ENCODE results near the gene LMAN1L. TPM values are rescaled to one million over a fixed set of nuclear protein-coding genes. Genes with fewer than 3 reads are reported as not detected.

Gene LMAN1L
- total RNA-seq, 1 donor, result not detected

- DNase-seq (ENCODE audit: low read depth), result no peak
These were observed 25.0 kb downstream of the LMAN1L start for GRCh38 chr15:74837482-74838136.

GRCh38 chr15:74838137-74838516, 25.5 kb downstream of the LMAN1L start:
- H3K4me3 ChIP-seq (ENCODE audit: low read depth, low read length), result no peak overlapping the region
- TF ChIP-seq CTCF (IDR thresholded peaks at IDR 0.05; ENCODE audit: insufficient read depth, low read depth, low read length), result no peak
- no peak for DNase-seq (ENCODE audit: low read depth)

More at GRCh38 chr15:74837482-74838136, 25.0 kb downstream of the LMAN1L start:
- TF ChIP-seq CTCF (IDR thresholded peaks at IDR 0.05; ENCODE audit: insufficient read depth, low read depth, low read length), result no peak
- no peak overlapping the region for H3K4me3 ChIP-seq (ENCODE audit: low read depth, low read length)

GRCh38 chr15:74838746-74839525, 26.3 kb downstream of the LMAN1L start:
- no peak for DNase-seq (ENCODE audit: low read depth)
- H3K4me3 ChIP-seq (ENCODE audit: low read depth, low read length), result no peak overlapping the region
- no peak for TF ChIP-seq CTCF (IDR thresholded peaks at IDR 0.05; ENCODE audit: insufficient read depth, low read depth, low read length)

- DNase-seq (ENCODE audit: low read depth), result no peak
- H3K4me3 ChIP-seq (ENCODE audit: low read depth, low read length), result no peak overlapping the region
- no peak for TF ChIP-seq CTCF (IDR thresholded peaks at IDR 0.05; ENCODE audit: insufficient read depth, low read depth, low read length)
These were observed 27.1 kb downstream of the LMAN1L start for GRCh38 chr15:74839526-74840395.

- TF ChIP-seq CTCF (IDR thresholded peaks at IDR 0.05; ENCODE audit: insufficient read depth, low read depth, low read length), result no peak
- H3K4me3 ChIP-seq (ENCODE audit: low read depth, low read length), result no peak overlapping the region
- DNase-seq (ENCODE audit: low read depth), result no peak
These were observed 28.5 kb downstream of the LMAN1L start for GRCh38 chr15:74840851-74841775.

- no peak for TF ChIP-seq CTCF (IDR thresholded peaks at IDR 0.05; ENCODE audit: insufficient read depth, low read depth, low read length)
- peak overlapping the region; percentile 86 for H3K4me3 ChIP-seq (ENCODE audit: low read depth, low read length)
- DNase-seq (ENCODE audit: low read depth), result no peak
These were observed 29.3 kb downstream of the LMAN1L start for GRCh38 chr15:74841891-74842373.
